HG02981 (cell line): ENCODE data around the gene IL23A.
A peak's percentile ranks its signal among the peaks of the same experiment; 100 is the strongest.
"Not testable (repeated sequence)": the region's sequence is repeated elsewhere in the genome, so short reads cannot be mapped to it uniquely, and the experiment has no call there.

ENCODE experiments used
- ATAC-seq: cut with Tn5 transposase; IDR thresholded peaks from one replicate; pipeline ENCODE4 v1.9.1; 2021; ENCODE audit warnings: mild to moderate bottlenecking, moderate library complexity; ENCODE audit not compliant: unreplicated experiment

Gene IL23A, protein sequence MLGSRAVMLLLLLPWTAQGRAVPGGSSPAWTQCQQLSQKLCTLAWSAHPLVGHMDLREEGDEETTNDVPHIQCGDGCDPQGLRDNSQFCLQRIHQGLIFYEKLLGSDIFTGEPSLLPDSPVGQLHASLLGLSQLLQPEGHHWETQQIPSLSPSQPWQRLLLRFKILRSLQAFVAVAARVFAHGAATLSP

DNA sequence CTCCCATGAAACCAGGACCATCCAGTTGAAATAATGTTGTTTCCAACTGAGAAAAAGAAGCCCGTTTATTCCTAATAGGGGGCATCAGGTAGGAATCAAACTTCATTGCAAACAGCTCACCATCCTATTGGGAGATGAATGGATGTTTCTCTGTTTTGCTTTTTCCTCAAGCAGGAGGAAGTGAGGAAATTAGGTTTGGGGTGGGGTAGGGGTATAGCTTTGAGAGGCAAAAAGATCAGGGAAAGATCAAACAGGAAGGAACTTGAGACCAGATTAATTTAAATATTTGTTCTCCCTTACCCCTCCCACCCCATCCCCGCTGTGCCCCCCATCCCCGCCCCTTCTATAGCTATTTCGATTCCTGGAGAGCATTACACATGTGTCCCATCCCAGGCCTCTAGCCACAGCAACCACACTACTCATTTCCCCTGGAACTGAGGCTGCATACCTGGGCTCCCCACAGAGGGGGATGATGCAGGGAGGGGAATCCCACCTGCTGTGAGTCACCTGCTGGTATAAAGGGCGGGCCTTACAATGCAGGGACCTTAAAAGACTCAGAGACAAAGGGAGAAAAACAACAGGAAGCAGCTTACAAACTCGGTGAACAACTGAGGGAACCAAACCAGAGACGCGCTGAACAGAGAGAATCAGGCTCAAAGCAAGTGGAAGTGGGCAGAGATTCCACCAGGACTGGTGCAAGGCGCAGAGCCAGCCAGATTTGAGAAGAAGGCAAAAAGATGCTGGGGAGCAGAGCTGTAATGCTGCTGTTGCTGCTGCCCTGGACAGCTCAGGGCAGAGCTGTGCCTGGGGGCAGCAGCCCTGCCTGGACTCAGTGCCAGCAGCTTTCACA is at the start of gene IL23A:
Gene IL23A, plus strand, starts transcription at position 577 of the 850 bp plus-strand sequence. Its CDS starts 161 bp downstream, at position 738.
- ATAC-seq: peak; percentile 31

DNA sequence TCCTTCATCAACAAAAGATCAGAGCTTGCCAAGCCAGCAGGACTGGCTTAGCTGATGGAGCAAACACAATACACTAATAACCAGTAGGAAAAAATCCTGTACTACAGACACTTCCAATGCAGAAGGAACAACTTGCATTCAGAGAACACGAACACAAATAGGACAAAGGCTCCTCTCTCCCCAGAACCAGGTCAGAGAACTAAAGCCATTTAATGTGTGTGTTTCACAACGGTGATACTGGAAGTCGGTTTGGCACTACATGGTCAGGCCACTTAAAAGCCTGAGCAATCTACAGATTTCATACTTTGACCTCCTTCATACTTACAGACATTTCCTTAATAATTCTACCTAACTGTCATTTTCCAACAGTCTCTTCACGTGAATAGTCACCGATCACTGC is 44.9 kb upstream of the IL23A start:
- no peak for ATAC-seq

DNA sequence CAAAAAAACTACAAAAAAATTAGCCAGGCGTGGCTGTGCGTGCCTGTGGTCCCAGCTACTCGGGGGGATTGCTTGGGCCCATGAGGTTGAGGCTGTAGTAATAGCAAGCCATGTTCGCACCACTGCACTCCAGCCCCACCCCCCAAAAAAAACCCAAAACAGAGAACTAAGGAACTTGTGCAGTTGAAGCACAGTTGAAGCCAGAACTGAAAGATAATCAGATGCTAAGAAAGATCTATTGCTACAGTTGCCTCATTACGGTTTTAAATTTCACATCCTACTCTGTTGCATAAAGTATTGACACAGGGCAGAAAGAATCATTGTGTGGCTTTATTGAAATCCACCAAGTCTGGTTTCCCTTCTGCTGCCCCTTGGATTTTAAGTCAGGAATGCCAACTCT is 42.4 kb upstream of the IL23A start:
- ATAC-seq: no peak

DNA sequence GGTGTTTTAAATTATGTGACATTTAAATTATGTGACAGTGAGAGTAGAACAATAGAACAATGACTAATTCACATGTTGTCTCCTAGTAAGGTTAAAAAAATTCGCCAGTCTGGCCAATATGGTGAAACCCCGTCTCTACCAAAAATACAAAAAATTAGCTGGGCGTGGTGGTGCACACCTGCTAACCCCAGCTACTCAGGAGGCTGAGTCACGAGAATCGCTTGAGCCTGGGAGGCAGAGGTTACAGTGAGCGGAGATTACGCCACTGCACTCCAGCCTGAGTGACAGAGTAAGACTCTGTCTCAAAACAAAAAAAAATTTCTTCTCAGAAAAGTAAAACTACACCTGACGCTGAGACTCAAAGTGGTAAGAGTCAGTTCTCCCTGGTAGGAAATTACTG is 41.3 kb upstream of the IL23A start:
- no peak for ATAC-seq

GRCh38 chr12:56298828-56299227 is 39.9 kb upstream of the IL23A start:
- ATAC-seq: no peak

DNA sequence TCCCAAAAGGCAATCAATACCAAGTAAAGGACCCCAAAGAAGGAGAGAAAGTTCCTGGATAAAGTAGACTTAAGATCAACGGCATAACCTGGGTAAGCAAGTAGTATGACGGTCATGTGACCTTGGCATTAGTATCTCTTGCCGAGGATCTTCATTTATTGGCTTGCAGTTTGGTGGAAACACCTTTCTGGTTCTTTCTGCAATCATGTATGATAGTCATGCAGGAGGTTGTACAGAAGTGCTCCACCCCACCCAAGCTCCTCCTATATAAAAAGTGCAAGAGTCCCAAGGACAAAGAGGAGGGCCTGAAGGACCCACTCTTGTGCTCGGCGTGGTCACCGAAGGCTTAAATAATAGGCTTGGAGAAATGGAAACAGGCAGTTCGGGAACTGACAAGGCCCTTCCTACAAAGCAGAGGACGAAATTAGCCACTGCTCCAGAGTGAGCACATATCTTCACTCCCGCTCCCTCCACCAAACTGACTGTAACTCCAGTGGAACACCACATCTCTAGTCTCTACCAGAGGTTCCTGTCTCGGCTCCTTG is 39.3 kb upstream of the IL23A start:
- ATAC-seq: no peak

GRCh38 chr12:56299853-56300643 is 38.6 kb upstream of the IL23A start, which contains the start of gene CS:
Gene CS, minus strand, starts transcription at chr12:56300330. Its CDS starts 129 bp downstream, at chr12:56300201.
- peak; percentile 90 for ATAC-seq

DNA sequence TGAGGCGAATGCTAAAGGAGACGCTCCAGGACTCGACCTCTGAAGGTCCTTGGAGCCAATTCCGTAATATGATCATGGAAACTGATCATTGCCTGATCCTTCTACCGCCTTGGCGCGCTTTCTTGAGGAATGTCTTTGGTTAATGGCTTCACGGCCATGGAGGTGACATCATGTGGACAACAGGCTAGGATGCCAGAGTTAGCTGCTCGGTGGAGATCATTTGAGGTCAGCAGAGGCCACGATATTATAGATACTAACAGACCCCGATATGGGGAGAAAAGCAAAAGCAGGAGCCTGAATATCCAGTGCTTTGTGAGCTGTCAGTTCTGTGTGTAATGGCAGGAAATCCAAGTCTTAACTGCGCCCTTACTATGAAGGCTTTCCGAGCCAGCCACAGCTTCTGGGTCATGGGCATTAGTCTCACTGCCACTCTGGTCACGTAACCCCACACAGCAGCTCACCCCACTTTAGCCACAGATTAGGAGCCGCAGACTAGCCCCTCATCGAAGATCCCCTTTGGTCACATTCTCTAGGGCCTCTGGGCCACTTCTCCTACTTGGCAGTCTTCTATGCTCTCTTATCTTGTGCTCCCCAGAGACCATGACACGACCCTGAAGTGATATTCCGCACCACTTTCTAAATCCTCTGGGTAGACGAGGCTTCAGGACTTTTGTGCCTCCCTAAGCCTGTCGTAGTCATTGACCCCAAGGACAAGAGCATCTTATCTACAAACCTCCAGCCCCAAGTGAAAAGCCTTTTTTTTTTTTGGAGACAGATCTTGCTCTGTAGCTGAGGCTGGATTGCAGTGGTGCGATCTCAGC is 37.8 kb upstream of the IL23A start:
- no peak for ATAC-seq

- ATAC-seq: no peak
These were observed 34.4 kb upstream of the IL23A start for GRCh38 chr12:56304276-56304675.

GRCh38 chr12:56304872-56305590 is 33.7 kb upstream of the IL23A start:
- ATAC-seq: no peak

GRCh38 chr12:56307221-56307965 is 31.3 kb upstream of the IL23A start:
- no peak for ATAC-seq

DNA sequence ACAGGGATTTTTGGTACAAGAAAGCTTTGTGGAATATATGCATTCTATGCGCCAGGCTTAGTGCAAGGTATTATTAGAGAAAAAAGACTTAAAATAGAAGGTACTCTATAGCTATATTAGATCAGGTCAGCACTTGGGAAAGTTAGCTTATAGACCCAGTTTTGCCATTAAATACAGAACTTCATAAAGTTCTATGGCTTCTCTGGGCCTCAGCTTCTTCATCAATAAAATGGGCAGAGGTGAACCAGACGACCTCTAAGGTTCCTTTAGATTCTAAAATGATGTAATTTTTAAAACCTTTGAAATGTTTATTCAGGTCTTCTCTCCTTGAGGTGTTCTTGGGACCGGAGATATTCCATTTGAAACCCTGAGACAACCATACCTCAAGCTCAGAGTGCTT is 30.0 kb upstream of the IL23A start:
- no peak for ATAC-seq

GRCh38 chr12:56311003-56311402 is 27.7 kb upstream of the IL23A start:
- ATAC-seq: no peak

DNA sequence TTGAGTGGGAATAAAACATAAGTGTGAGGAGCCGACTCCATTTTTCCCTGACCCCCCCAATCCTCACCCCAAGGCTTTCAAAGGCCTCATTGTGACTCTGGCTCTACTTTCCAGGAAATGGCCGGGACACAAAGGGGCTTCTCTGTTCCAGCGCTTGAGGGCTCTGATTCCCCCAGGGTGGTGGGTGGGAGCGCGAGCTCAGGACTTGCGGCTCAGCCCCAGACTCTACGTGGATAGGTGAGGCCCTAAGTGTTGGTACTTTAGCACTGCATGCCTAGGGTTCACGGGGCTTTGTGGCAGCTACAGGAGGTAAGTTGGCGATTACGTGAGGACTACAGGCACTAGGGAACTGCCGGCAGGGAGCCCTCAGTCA is 23.4 kb upstream of the IL23A start:
- no peak for ATAC-seq

- ATAC-seq: peak; percentile 89
These were observed 22.8 kb upstream of the IL23A start, which contains the start of gene CNPY2 for GRCh38 chr12:56315622-56316473. Gene CNPY2, minus strand, starts transcription at chr12:56315988. Its CDS starts 771 bp downstream, at chr12:56315217.

- no peak for ATAC-seq
These were observed 21.0 kb upstream of the IL23A start for GRCh38 chr12:56317675-56318074.

DNA sequence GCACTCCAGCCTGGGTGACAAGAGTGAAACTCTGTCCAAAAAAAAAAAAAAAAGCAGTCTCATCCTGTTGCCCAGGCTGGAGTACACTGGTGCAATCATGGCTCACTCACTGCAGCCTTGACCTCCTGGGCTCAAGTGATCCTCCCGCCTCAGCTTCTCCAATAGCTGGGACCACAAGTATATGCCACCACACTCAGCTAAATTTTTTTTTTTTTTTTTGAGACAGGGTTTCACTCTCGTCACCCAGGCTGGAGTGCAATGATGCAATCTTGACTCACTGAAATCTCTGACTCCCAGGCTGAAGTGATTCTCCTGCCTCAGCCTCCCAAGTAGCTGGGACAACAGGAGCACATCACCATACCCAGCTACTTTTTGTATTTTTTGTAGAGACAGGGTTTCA is 17.7 kb upstream of the IL23A start:
- ATAC-seq: no peak

DNA sequence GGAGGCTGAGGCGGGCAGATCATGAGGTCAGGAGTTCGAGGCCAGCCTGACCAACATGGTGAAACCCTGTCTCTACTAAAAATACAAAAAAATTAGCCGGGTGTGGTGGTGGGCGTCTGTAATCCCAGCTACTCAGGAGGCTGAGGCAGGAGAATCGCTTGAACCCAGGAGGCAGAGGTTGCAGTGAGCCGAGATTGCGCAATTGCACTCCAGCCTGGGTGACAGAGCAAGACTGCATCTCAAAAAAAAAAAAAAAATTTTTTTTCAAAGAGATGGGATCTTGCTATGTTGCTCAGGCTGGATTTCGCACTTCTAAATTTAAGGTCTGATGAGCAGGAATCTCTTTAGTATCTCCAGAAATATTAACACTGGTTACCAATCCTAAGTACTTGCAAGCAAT is 17.1 kb upstream of the IL23A start:
- ATAC-seq: not testable (repeated sequence)
